ENCODE data around the gene STS.

DNA sequence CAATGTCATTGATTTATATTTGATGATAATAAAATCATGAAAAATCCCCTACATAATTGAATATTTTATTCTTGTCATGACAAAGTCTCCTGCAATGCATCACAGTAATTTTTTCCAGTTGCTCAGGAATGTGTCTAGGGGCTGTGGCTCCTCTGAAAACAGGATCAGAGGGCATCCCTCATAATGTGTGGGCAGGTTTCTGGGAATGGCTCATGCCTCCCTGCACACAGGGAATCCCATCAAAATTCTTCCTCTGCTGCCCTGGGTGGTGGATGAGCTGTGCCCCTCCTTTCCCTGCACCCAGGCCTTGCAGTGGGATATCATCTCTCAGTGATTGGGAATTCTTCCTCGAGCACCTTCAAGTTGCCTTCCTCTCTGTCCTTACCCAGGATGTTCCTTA, 20.9 kb downstream of the STS start:
- TF ChIP-seq, protein P1, sequence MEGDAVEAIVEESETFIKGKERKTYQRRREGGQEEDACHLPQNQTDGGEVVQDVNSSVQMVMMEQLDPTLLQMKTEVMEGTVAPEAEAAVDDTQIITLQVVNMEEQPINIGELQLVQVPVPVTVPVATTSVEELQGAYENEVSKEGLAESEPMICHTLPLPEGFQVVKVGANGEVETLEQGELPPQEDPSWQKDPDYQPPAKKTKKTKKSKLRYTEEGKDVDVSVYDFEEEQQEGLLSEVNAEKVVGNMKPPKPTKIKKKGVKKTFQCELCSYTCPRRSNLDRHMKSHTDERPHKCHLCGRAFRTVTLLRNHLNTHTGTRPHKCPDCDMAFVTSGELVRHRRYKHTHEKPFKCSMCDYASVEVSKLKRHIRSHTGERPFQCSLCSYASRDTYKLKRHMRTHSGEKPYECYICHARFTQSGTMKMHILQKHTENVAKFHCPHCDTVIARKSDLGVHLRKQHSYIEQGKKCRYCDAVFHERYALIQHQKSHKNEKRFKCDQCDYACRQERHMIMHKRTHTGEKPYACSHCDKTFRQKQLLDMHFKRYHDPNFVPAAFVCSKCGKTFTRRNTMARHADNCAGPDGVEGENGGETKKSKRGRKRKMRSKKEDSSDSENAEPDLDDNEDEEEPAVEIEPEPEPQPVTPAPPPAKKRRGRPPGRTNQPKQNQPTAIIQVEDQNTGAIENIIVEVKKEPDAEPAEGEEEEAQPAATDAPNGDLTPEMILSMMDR (conservative IDR thresholded peaks at IDR 0.05; ENCODE audit: low read depth, low read length): no peak
- TF ChIP-seq EZH2phosphoT487 (IDR thresholded peaks at IDR 0.05; ENCODE audit: borderline replicate concordance, low read length): no peak
